ENCODE data around the gene FAM3C. TPM values are rescaled to one million over a fixed set of nuclear protein-coding genes. Genes with fewer than 3 reads are reported as not detected.
"Not testable (repeated sequence)": the region's sequence is repeated elsewhere in the genome, so short reads cannot be mapped to it uniquely, and the experiment has no call there.

FAM3C gene
- total and polyA plus RNA-seq, 12 donors, result 17.1 to 138 (median 36.8) TPM

- H3K9me3 ChIP-seq (replicated peaks in 1 of 3), result no peaks in the 10 kb centered on the region
- no peaks in the 10 kb centered on the region for H3K36me3 ChIP-seq (replicated peaks in 1 of 2)
- TF ChIP-seq POLR2A (IDR thresholded peaks at IDR 0.05) (no peak), CTCF (IDR thresholded peaks at IDR 0.05) (no peak)
- H3K4me3 ChIP-seq, result no peak overlapping the region
- peaks cover 0 to 5% of the 10 kb centered on the region in 2 donors for H3K4me1 ChIP-seq (replicated peaks in 1 of 2)
- intact Hi-C loops (cut with DNase I), result no loop called here
- DNase-seq, result no peak
- 83 to 90% (median 86%) methylated on average over 2 of the region's 2 CpGs for WGBS, 4 donors
- no peaks in the 10 kb centered on the region for H3K27me3 ChIP-seq
- no peak overlapping the region for H3K27ac ChIP-seq
These were observed 37.7 kb upstream of the FAM3C start for GRCh38 chr7:121433775-121434174.

- H3K27me3 ChIP-seq; DNase-seq; intact Hi-C loops (cut with DNase I); H3K4me3 ChIP-seq; H3K9me3 ChIP-seq (replicated peaks in 1 of 3); H3K36me3 ChIP-seq (replicated peaks in 1 of 2); H3K4me1 ChIP-seq (replicated peaks in 1 of 2); H3K27ac ChIP-seq: not testable (repeated sequence)
- 85 to 93% (median 87%) methylated on average over 4 of the region's 4 CpGs for WGBS, 4 donors
These were observed 36.4 kb upstream of the FAM3C start for GRCh38 chr7:121432486-121432885.

- intact Hi-C loops (cut with DNase I), result no loop called here
- Histone ChIP-seq H3K4me3 (no peak overlapping the region), H3K36me3 (replicated peaks in 1 of 2) (no peaks in the 10 kb centered on the region), H3K4me1 (replicated peaks in 1 of 2) (no peaks in the 10 kb centered on the region), H3K9me3 (replicated peaks in 1 of 3) (no peaks in the 10 kb centered on the region), H3K27me3 (no peaks in the 10 kb centered on the region), H3K27ac (no peak overlapping the region)
- TF ChIP-seq POLR2A (IDR thresholded peaks at IDR 0.05) (no peak), CTCF (IDR thresholded peaks at IDR 0.05) (no peak)
- DNase-seq, result no peak
- 89 to 97% (median 95%) methylated on average over 2 of the region's 2 CpGs for WGBS, 4 donors
These were observed 35.9 kb upstream of the FAM3C start for GRCh38 chr7:121431996-121432395.

GRCh38 chr7:121431389-121431995, 35.4 kb upstream of the FAM3C start:
- H3K4me1 ChIP-seq (replicated peaks in 1 of 2), result no peaks in the 10 kb centered on the region
- DNase-seq, result no peak
- TF ChIP-seq CTCF (IDR thresholded peaks at IDR 0.05) (no peak), POLR2A (IDR thresholded peaks at IDR 0.05) (no peak)
- intact Hi-C loops (cut with DNase I), result no loop called here
- no peaks in the 10 kb centered on the region for H3K27me3 ChIP-seq
- H3K27ac ChIP-seq, result no peak overlapping the region
- no peaks in the 10 kb centered on the region for H3K36me3 ChIP-seq (replicated peaks in 1 of 2)
- no peaks in the 10 kb centered on the region for H3K9me3 ChIP-seq (replicated peaks in 1 of 3)
- 89 to 95% (median 90%) methylated on average over 2 of the region's 2 CpGs for WGBS, 4 donors
- no peak overlapping the region for H3K4me3 ChIP-seq

- 70 to 85% (median 72%) methylated on average over 1 of the region's 1 CpG for WGBS, 4 donors
- TF ChIP-seq CTCF (IDR thresholded peaks at IDR 0.05), result no peak
- TF ChIP-seq POLR2A (IDR thresholded peaks at IDR 0.05), result no peak
- Histone ChIP-seq H3K36me3 (replicated peaks in 1 of 2) (no peaks in the 10 kb centered on the region), H3K4me3 (no peak overlapping the region), H3K9me3 (replicated peaks in 1 of 3) (no peaks in the 10 kb centered on the region), H3K4me1 (replicated peaks in 1 of 2) (no peaks in the 10 kb centered on the region), H3K27ac (no peak overlapping the region), H3K27me3 (no peaks in the 10 kb centered on the region)
- no peak for DNase-seq
- intact Hi-C loops (cut with DNase I), result no loop called here
These were observed 34.5 kb upstream of the FAM3C start for GRCh38 chr7:121430558-121430957.
